Measurements from ENCODE around the gene NPC1.
"Not testable (repeated sequence)": the region's sequence is repeated elsewhere in the genome, so short reads cannot be mapped to it uniquely, and the experiment has no call there.

The NPC1 gene

GRCh38 chr18:23573626-23574431, 12.5 kb downstream of the NPC1 start:
- no peak for DNase-seq

- no peak for DNase-seq
These were observed 13.3 kb downstream of the NPC1 start for GRCh38 chr18:23573020-23573419.

GRCh38 chr18:23572570-23572969, 13.7 kb downstream of the NPC1 start:
- DNase-seq, result no peak

- no peak for DNase-seq
These were observed 14.3 kb downstream of the NPC1 start for GRCh38 chr18:23572012-23572411.

GRCh38 chr18:23570912-23571504, 15.3 kb downstream of the NPC1 start:
- no peak for DNase-seq

GRCh38 chr18:23569299-23570063, 16.8 kb downstream of the NPC1 start:
- no peak for DNase-seq

- no peak for DNase-seq
These were observed 17.8 kb downstream of the NPC1 start for GRCh38 chr18:23568281-23569138.

- DNase-seq, result no peak
These were observed 18.6 kb downstream of the NPC1 start for GRCh38 chr18:23567671-23568070.

GRCh38 chr18:23565916-23566547, 20.3 kb downstream of the NPC1 start:
- no peak for DNase-seq

GRCh38 chr18:23563377-23564043, 22.8 kb downstream of the NPC1 start:
- DNase-seq, result no peak

- no peak for DNase-seq
These were observed 26.1 kb downstream of the NPC1 start for GRCh38 chr18:23560186-23560585.

GRCh38 chr18:23557511-23557910, 28.8 kb downstream of the NPC1 start:
- not testable (repeated sequence) for DNase-seq

GRCh38 chr18:23556145-23556780, 30.0 kb downstream of the NPC1 start:
- no peak for DNase-seq

GRCh38 chr18:23553887-23554286, 32.4 kb downstream of the NPC1 start:
- no peak for DNase-seq

GRCh38 chr18:23552505-23552904, 33.8 kb downstream of the NPC1 start:
- no peak for DNase-seq

GRCh38 chr18:23551978-23552377, 34.3 kb downstream of the NPC1 start:
- no peak for DNase-seq

- DNase-seq, result peak; percentile 16
These were observed 35.4 kb downstream of the NPC1 start for GRCh38 chr18:23550898-23551297.

- DNase-seq, result no peak
These were observed 37.6 kb downstream of the NPC1 start for GRCh38 chr18:23548719-23549118.

GRCh38 chr18:23548275-23548674, 38.0 kb downstream of the NPC1 start:
- DNase-seq, result no peak

- no peak for DNase-seq
These were observed 38.5 kb downstream of the NPC1 start for GRCh38 chr18:23547846-23548245.

- no peak for DNase-seq
These were observed 39.0 kb downstream of the NPC1 start for GRCh38 chr18:23547306-23547705.
